GM21367 (cell line): ENCODE measurements around the gene ABCG1.

ENCODE experiments used
- ATAC-seq: cut with Tn5 transposase; IDR thresholded peaks from one replicate; pipeline ENCODE4 v1.9.1; 2021; ENCODE audit not compliant: unreplicated experiment

Gene ABCG1

DNA sequence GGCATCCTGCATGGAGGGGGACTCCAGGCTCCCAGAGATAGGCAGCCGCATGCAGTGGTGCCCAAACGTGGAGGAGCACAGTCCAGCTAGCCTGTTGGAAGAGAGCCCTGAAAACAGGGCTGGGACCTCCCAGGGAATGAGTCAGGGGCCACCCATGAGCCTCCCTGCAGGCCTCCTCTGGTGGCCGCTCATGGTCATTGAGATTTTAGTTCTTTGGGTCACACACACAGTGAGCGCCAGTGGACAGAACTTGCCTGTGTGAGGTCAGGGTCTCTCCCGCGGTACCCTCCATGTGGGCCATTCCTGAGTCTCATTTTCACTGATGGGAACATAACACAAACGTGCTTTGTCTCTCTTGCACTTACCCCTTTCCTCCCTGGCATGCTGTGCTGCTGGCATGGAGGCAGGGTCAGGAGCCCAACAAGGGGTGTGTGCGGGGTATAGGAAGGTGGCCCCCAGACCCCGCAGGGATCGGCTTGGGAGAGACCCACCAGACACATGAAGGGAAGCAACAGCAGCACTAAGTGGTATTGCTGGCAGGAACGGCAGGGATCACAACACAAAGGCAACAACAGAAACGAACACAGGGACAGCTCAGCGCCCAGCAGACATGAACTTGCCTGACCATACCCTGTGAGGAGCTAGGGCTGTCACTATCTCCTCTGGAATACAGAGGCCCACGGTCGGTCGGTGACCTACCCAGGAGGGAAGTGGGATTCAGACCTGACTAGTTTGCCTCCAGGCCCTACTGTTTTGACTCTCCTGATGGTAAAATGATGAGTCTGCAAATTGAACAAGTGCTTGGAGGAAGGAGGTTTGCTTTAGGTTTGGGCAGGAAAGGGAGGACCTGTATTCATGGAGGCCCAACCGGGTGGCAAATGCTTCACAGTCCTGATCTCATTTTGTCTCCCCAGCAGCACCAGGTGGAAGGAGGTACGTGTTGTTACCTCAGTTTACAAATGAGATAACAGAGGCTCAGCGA, 31.8 kb downstream of the ABCG1 start:
- ATAC-seq, result no peak

DNA sequence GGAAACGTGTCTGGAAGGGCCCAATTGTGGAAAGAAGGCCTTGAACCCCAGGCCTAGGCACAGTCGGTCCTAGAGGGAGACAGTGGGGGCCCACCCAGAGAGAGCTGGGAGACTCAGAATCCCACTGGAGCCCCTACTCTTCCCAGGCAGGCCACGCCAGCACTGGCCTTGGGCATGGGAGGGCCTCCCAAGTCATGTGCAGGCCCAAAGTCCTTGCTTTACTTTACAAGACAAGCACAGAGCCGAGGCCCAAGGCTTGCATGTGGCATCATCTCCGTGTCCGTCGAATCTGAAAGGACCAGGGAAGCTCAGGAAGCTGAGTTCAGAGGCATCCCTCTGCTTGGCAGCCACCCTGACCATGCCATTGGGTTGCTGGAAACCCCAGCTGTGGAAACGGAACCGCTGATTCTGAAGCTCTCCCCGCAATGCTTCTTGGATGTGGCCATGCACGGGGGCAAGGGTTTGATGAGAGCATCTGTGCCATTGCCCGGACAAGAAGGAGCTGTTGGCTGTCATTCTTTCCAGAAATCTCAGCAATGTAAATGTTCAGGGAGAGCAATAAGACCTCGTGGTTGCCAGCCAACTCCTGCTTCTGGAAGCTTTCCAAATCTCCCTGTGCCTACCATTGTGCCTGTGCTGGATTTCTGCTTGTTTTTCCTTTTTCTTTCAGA, 32.8 kb downstream of the ABCG1 start:
- no peak for ATAC-seq

DNA sequence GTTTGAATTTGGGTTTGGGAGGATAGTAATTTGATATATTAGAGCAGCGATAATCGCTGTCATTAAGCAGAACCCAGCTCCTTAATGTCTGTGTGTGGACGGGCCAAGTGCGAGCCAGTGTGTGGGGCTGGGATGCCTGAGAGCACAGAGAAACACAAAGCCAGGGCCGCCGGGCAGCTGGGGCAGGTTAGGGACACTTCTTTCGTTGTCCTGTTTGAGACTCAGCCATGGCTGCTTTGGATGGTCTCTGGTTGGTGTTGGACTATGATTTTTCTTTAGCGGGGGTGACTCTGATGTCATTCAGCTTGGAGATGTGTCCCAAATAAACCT, 33.4 kb downstream of the ABCG1 start:
- no peak for ATAC-seq

DNA sequence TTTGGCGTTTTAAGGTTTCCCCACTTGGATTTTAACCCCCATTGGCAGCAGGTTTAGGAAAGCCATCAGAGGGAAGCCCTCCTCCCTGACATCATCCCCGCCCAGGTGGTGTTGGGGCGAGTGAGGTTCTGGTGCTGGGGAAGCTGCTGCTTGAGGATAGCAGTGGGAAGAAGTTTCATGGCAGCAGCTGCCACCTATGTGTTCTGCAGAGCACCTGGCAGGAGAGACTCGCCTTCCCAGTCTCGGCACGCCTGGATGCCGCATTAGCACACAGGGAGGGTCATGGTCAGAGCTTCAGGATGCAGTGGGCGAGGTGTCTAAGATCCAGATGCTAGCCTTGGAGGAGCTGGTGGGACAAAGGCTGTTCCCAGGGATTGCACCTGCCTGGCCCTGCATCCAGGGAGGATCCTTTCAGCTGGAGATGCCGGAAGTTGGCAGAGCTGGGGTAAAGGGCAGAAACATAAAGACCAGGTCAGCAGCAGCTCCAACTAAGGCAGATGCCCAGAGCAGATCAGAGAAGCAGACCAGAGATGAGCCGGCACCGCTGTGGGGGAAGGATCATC, 33.9 kb downstream of the ABCG1 start:
- no peak for ATAC-seq

DNA sequence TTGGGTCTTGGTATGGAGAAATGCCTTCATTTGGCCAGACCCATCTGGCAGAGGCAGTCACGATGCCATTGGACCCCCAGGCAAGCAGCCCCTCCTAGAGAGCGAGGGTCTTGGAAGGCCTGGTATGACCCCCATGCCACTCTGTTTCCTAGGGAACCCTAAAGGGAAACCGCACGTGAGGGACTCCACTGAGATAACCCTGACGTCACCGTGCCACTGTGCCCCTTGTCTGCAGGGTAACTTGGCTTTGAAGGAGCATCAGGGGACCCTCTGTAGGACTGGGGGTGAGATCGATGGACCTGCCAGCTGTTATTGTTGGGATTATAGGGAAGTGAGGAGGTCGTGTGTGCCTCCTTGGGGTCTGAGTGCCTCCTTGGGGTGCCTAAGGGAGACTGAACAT, 34.5 kb downstream of the ABCG1 start:
- no peak for ATAC-seq

DNA sequence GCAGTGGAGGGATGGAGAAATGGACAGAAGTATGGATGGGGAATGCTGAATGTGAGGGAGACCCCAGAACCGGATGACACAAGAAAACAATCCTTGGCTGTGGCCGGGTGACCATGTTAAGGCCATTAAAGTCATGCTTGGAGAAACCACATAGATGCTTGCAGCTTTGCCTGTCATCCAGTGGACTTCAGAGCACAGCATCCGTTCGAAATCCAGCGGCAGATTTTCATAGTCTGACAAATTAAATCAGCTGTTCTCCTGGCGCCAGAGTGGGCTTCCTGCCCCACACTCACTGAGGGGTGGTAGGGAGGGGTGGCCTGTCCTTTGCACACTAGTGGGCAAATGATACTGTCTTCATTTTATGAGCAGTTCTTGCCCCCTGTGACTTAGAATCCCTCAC, 35.1 kb downstream of the ABCG1 start:
- ATAC-seq, result no peak

DNA sequence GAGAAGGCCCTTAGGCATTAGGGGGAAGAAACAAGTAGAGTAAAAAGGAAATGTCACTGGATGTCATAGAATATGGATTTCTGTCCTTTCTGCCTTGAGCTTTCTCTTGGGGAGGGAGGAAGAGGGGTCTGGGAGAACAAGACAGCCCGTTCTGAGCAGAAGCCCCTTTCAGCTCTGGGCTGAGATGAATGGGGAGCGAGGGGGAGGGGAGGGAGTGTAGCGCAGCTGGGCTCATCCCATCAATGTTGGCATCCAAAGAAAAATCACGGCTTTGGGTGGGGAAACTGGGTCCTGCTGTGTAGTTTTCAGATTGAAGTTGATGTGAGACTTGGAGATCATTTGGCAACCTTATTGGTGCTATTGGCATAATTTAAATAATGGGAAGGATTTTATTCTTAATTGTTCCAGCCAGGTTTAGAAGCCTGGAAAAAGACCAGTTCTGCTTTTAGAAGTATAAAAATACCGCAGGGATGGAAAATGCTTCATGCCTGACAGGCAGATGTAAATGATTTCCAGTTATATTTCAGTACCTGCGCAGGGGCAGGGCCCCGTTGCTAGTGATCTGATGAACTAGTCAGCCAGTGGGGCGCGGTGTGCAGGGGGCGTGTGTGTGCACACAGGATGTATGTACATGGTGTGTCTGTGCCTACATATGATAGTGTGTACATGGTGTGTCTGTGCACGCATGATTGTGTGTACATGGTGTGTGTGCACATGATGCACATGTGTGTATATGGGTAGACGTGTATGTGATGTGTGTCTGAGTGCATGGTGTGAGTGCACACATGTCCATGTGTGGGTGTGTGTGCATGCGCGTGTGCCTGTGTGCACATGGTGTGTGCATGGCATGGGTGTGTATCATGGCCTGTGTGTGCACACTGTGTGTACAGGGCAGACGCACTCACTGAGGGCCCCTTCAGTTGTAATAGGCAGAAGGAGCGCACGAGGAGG, 36.0 kb downstream of the ABCG1 start:
- no peak for ATAC-seq

DNA sequence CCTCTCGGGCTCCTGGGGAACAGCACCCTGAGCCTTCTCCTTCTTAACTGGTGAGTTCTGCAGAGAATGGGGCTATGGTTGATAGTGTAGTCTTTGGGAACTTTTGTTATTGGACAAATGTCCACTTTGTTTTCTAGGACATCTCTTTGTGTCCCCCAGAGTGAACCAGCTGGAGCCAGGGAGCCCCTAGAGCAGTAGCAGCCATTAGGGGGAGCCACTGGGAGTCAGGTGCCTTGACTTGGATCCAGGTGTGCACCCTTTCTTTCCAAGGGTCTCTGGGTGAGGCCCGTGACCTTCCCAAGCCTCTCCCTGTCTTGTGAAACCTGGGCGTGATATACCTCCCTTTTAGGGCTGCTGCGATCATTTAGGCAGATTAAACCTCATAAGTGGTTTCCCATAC, 36.9 kb downstream of the ABCG1 start:
- ATAC-seq, result no peak

DNA sequence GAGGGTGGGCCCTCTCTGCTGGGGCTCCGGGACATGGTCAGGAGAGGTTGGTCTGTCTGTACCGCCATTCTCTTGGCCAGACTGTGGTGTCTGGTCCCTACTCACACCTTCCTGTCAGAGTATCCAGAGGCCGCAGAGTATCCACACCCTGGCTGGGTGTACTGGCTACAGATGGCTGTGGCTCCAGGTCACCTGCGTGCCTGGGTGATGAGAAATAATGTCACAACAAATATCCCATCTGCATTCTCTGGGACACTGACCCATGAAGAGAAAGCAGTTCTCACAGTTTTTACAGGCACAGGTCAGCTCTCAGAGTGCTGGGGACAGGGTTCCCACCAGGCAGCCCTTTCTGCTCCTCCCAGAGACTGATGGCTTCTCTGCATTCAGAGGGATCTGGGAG, 37.4 kb downstream of the ABCG1 start:
- ATAC-seq, result no peak

DNA sequence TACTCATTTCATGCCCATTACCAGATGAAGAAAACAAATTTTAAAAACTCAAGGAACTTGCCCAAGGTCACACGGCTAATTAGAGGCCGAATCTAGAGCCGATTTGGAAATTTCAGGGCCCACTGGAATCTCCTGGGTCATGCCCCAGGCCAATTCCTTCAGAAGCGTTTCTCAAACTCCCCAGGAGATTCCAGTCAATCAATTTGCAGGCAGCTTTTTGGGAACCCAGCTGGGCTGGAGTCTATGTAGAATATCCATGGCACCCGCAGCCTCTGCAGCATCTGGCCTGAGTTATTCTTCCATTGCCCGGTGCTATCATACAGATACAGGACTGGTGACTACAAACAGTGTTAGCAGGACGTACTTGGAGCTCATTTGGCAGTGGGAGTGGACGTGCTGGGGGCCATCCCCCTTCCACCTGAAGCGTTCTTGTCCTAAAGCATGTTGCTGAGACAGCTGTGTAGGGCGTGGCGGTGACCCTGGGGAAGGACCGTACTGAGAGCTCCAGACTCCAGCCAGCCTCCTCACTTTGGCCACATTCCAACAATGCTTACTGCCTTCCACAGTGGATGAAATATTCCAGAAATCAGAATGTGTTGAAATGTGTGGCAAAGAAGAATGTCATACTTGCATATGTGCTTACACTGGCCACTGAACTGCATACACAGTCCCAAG, 38.3 kb downstream of the ABCG1 start:
- no peak for ATAC-seq

DNA sequence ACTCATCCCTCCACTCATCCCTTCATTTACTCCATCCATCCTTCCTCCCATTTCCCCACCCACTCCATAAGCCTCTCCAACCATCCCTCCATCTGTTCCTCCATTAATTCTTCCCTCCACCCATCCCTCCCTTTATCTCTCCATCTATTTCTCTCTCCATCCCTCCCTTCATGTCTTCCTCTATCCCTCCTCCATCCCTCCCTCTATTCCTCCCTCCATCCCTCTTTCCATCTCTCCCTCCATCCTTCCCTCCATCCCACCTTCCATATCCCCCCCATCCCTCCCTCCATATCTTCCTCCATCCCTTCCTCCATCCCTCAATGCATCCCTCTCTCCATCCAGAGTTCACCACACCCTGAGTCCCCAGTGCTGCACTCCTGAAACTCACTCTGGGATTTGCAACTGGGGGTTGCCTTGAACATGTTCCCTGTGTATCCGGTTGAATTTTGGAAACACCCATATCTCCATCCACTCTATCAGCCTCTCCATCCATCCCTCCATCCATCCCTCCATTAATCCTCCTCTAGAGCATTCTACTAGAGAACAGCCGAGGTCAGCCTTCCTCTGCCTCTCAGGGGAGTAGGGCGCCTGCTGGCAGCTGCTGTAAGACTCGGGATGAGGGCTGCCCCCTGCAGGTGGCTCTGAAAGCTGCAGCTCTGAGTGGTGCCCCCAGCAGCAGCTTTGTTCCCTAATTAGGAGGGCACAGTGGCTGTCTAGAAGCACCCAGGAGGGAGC, 39.4 kb downstream of the ABCG1 start:
- ATAC-seq, result no peak

DNA sequence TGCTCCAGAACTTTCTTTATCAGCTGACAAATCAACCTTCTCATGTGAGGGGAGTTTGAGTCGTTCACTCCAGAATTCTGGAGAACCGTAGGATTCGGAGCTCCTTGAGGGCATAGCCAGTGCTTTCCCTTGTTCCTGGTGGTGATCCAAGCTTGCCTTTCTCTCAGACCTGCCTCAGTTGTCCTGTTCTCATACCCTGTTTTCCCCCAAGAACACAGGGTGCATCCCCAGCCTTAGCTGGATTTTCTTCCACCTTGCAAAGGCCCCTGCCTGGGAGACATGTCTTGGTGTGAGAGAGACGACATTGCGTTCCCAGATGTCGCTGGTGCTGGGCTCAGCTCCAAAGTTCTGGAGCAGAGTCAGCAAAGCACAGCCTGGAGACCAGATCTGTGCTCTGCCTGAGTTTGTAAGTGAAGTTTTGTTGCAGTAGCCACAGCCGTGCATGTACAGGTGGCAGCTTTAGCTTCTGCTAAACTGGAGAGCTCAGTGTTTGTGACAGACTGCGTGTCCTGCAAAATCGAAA, 40.0 kb downstream of the ABCG1 start:
- ATAC-seq, result no peak

DNA sequence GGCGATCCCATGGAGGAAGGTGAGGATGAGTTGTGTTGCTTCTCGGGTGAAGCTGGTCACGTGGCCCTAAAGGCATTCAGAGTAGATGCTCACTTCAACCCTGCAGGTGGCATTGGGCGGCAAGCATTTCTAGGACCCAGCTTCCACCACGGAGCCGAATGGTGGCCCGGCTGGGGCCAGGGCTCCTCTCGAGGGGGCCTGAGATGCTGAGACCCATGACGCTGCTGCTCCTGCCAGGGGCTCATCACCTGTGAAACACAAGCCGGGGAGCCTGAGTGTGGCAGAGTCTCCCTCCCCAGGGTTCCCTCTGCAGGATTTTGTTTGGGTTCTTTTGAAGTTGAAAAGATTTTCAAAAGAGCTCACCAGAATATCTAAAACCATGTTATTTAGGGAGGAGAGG, 41.2 kb downstream of the ABCG1 start:
- no peak for ATAC-seq

DNA sequence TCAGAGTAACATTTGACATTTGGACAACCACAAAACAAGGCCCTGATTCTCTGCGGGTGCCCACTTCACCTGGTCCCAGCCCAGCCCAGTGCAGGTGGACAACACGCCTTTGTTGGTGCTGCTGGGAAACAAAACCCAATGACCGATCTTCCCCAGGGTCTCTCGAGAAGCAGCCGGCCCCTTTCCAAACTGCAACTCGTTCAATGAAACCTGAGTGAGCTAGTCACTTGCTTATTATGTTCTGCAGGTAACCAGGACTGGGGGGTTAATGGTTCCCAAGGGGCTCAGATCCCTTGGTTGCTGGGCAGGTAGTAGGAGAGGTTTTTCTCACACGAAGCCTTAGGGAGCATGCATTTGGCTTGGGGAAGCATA, 42.9 kb downstream of the ABCG1 start:
- ATAC-seq, result no peak

DNA sequence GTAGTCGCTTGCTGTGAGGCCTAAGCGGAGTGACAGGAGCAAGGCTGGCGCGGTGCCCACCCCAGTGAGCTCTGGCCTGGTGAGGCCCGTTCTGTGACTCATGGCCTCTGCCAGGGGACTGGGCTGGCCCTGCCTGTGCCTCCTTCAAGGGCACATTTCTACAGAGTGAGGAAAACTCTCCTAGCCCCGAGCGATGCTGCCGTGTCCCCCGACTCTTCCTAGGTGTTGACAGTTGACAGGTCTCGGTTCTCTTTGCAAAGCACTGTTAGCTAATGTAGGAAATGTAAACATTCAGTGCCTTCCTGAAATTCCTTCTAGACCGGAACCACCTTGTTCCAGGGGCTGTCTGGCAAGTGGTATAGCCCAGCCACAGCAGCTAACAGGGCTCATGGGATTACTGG, 43.9 kb downstream of the ABCG1 start:
- ATAC-seq, result no peak

DNA sequence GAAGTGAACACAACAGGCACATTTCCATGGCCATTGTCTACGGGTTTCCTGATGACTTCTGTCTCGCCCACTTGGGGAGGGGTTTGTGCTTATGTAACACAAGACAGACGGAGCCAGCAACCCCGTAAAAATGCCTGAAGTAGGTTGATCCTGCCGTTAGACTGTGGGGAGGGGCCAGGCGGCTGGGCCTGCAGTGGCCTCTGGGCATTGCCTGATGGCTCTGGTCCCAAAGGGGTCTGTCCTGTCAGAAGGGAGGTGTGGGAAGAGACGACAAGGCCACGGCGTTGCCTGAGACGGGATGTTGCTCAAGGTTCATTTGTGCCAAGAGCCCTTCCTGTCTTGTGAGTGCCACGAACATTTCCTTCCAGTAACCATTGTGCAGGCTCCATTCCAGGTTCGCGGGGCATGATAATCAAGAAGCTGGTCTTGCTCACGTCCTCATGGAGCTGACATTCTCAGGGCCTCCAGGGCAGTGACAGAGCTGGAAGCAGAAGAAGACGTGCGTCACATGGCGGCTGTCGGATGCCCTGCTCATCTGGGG, 44.7 kb downstream of the ABCG1 start:
- no peak for ATAC-seq

DNA sequence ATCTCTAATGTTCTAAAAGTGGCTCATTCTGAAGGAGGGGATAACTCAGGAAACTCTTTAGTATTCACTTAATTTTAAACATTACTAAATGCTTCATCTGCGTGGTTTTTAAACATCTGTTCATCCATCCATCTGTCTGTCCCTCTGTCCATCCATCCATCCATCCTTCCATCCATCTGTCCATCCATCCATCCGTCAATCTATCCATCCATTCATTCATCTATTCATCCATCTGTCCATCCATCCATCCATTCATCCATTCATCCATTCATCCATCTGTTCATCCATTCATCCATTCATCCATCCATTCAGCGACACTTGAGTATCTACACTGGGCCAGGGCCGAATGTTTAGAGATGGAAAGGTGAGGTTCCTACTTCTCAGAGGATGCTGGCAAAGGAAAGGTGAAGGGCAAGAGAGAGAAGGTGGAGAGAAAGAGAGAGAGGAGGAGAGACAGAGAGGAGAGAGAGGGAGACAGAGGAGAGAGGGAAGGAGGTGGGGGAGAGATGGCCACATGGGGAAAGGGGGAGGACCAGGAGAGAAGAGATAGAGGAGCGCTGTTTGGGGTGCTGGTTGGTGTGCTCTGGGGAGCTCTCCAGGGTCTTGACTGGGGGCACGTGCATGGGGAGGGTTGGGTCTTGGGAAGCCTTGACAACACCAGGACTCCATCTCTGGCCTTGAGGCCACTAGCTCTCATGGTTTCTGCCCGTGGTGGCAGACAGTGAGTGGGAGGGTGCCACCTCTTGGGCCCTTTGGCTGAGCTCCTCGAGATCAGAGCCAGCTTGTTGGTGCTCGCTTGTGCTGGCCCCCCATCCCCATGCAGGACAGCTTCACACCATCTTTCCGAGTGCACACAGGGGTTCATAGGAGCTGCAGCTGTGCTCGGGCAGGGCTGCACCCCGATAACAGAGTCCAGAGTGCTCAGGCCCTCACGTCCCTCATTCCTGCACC, 45.6 kb downstream of the ABCG1 start:
- ATAC-seq, result no peak

DNA sequence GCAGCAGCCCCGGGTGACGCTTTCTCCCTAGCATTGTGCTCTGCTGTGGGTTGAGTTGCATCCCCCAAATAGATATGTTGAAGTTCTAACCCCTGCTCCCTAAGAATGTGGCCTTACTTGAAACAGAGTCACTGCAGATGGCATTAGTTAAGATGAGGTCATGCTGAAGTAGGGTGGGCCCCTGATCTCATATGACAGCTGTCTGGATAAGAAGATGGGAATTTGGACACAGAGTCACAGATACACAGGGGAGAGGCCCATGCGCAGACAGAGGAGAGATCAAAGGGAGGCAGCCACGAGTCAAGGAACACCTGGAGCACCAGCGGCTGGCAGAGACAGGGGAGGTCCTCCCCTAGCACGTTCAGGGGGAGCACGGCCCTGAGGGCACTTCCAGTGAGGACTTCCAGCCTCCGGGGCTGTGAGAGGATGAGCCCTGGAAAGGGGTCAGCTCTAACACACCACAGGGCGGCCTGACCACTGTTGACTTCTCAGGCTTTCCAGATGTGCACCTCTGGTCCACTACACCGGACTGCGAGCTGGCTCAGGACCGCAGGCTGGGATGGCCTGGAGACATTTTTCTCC, 46.4 kb downstream of the ABCG1 start:
- no peak for ATAC-seq
